ENCODE results near the gene C1QTNF1. TPM values are rescaled to one million over a fixed set of nuclear protein-coding genes. Genes with fewer than 3 reads are reported as not detected.

Gene C1QTNF1
- total RNA-seq: 84.0 and 195 TPM in 2 replicates

GRCh38 chr17:79023886-79024771 lies at the start of gene C1QTNF1:
C1QTNF1 (plus strand) TSS chr17:79024169; CDS start chr17:79043969, 19,800 bp downstream.

GRCh38 chr17:78979780-78980623 lies 44.0 kb upstream of the C1QTNF1 start, which contains the start of gene LGALS3BP:
LGALS3BP (minus strand) TSS chr17:78979923; CDS start chr17:78977191, 2,732 bp downstream.

GRCh38 chr17:79009397-79010303 lies 14.3 kb upstream of the C1QTNF1 start, which contains the start of gene CANT1:
CANT1 (minus strand) TSS chr17:79009764; CDS start chr17:78997622, 12,142 bp downstream.

GRCh38 chr17:79074649-79075445 lies 50.9 kb downstream of the C1QTNF1 start, which contains the start of gene ENGASE:
ENGASE (plus strand) TSS chr17:79074824; CDS start chr17:79074945, 121 bp downstream.

Other genes starting within 250 kb of the C1QTNF1 start
- gene CYTH1, start 241.9 kb upstream of the C1QTNF1 start, total RNA-seq: 6.7 and 9.8 TPM in 2 replicates
- 28.8 and 45.3 TPM in 2 replicates for gene USP36, start 183.4 kb upstream of the C1QTNF1 start, total RNA-seq
- 2.2 and 3.1 TPM in 2 replicates for gene CEP295NL, start 121.0 kb upstream of the C1QTNF1 start, total RNA-seq
- 212 and 283 TPM in 2 replicates for gene TIMP2, start 98.8 kb upstream of the C1QTNF1 start, total RNA-seq
- 563 and 861 TPM in 2 replicates for gene LGALS3BP, start 44.2 kb upstream of the C1QTNF1 start, total RNA-seq
- 74.3 and 74.7 TPM in 2 replicates for gene CANT1, start 14.4 kb upstream of the C1QTNF1 start, total RNA-seq
- 14.7 and 15.3 TPM in 2 replicates for gene ENGASE, start 50.7 kb downstream of the C1QTNF1 start, total RNA-seq